Upper lobe of left lung (tissue), 6 donors: ENCODE results near the gene FBXL22. TPM values are rescaled to one million over a fixed set of nuclear protein-coding genes. Genes with fewer than 3 reads are reported as not detected.

ENCODE experiments used
- ATAC-seq, 2 donors: fragments of 200-7000 bp; cut with Tn5 transposase; one replicate each; pipeline ENCODE4 v1.9.1; 2022; ENCODE audit warnings: mild to moderate bottlenecking in 2 of 2, moderate library complexity in 2 of 2; ENCODE audit not compliant: low FRiP score in 2 of 2
- DNase-seq, 2 donors: peaks; one replicate each; pipeline ENCODE4 v3.0.0-alpha.2; 2019 to 2020
- H3K27ac ChIP-seq, 4 donors: fragments of 200-600 bp; sonication (generic); one replicate each; pipeline ENCODE4 v1.5.1; 2016 to 2019
- H3K27me3 ChIP-seq, 4 donors: fragments of 200-600 bp; sonication (generic); one replicate each; pipeline ENCODE4 v1.5.1; 2017 to 2019
- H3K36me3 ChIP-seq, 4 donors: fragments of 200-600 bp; sonication (generic); one replicate each; pipeline ENCODE4 v1.5.1; 2016 to 2019
- H3K4me1 ChIP-seq, 4 donors: fragments of 200-600 bp; sonication (generic); one replicate each; pipeline ENCODE4 v1.5.1; 2018 to 2019
- H3K4me3 ChIP-seq, 4 donors: fragments of 200-600 bp; sonication (generic); one replicate each; pipeline ENCODE4 v1.5.1; 2017 to 2019; ENCODE audit warnings: mild to moderate bottlenecking in 2 of 4, moderate library complexity in 1 of 4
- H3K9me3 ChIP-seq, 4 donors: fragments of 200-600 bp; sonication (generic); one replicate each; pipeline ENCODE4 v1.5.1; 2018 to 2019
- CTCF ChIP-seq, 6 experiments: fragments of 450-650 bp in 4 of 6; fragments of 200-600 bp in 2 of 6; sonication (generic) in 2 of 6; IDR thresholded peaks; one replicate each; pipeline ENCODE4 v1.5.1; 2016 to 2019; ENCODE audit warnings: antibody characterized with exemption in 6 of 6
- EP300 ChIP-seq, 4 donors: sonication (generic); formaldehyde crosslinking; IDR thresholded peaks; one replicate each; pipeline ENCODE4 v1.5.1; 2017; ENCODE audit warnings: antibody characterized with exemption in 4 of 4, control low read depth in 2 of 4
- POLR2A ChIP-seq, 4 donors: fragments of 450-650 bp; IDR thresholded peaks; one replicate each; pipeline ENCODE4 v1.5.1; 2016 to 2017; ENCODE audit warnings: antibody characterized with exemption in 4 of 4, mild to moderate bottlenecking in 2 of 4
- POLR2AphosphoS5 ChIP-seq, 2 donors: sonication (generic); formaldehyde crosslinking; IDR thresholded peaks; one replicate each; pipeline ENCODE4 v1.5.1; 2017; ENCODE audit warnings: antibody characterized with exemption in 2 of 2
- WGBS, 2 donors: methylation state at CpG; one replicate each; pipeline ENCODE4 v1.1.5; 2017 to 2018; 5-methylcytosine and 5-hydroxymethylcytosine counted together
- total RNA-seq, 6 donors: library from RNA; depleted of rRNA in 4 of 6; stranded (reverse); fragments of >200 nt in 4 of 6; gene quantifications; one replicate each; pipeline versions ENCODE4 v1.1.0 to v1.2.1, GENCODE V29; 2016 to 2021
- donor health status: DM: no; HTN: no; CAD: no; lungs with moderate emphysema.
- donor health status: DM: no; HTN: yes; CAD: no; lungs with severe emphysema.

Gene FBXL22
- total RNA-seq, 6 donors from 2014 or later: 1.1 to 2.0 (median 1.8) TPM; not detected in 2

DNA sequence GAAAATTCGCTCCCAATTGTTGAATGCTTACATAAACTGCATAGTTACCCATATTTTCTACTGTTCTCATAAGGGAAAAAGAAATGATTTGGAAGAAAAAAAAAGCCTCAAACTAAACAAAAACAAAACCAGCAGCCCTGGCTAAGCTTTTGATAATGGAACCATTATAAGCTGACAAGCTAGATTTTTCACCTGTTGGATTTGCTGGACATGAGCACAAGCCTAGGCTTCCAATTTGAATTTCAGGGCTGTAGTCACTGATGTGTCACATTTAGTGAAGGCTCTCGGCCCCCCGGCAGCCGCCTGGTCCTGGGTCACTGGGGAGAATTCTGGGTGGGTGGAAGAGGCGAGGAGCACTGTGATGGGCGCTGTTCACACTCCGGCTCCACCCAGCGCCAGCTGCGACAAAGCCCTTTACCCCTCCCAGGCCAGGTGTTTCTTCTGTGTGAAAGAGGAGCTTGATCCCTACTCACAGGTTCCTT, 4.6 kb downstream of the FBXL22 start:
- Histone ChIP-seq H3K27me3 (no peaks in the 10 kb centered on the region), H3K36me3 (peaks cover 0 to 6% (median 0%) of the 10 kb centered on the region in 4 donors), H3K27ac (peak overlapping the region; percentile 63 to 84 (median 75)), H3K4me3 (peak overlapping the region; percentile 43 to 82 (median 68)), H3K9me3 (no peaks in the 10 kb centered on the region), H3K4me1 (peaks cover 28 to 53% (median 41%) of the 10 kb centered on the region in 4 donors)
- TF ChIP-seq CTCF (IDR thresholded peaks at IDR 0.05) (no peak), POLR2A (IDR thresholded peaks at IDR 0.05) (no peak), EP300 (IDR thresholded peaks at IDR 0.05) (no peak), POLR2AphosphoS5 (IDR thresholded peaks at IDR 0.05) (no peak)
- 36 to 67% methylated on average over 6 to 9 of the region's 9 CpGs for WGBS, 2 donors
- peak in 1 of 2 donors; percentile 72 for DNase-seq
- ATAC-seq: no peak

DNA sequence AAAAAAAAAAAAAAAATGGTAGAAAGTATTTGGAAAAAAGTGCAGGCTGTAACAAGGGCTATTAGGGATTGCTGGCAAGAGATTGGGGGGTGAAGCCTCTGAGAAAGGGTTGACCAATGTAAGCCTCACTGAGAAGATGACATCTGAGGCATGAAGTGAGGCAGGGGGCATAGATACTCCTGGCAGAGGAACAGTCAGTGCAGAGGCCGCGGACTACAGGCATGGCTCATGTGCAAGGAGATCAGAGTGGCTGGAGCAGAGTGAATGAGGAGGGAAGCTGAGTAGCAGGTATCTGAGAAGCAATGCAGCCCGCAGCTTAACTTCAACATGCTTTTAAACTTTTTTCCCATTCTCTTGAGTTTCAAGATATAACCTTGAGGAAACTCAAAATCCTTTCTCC, 5.4 kb downstream of the FBXL22 start:
- no peak for ATAC-seq
- no peaks in the 10 kb centered on the region for H3K9me3 ChIP-seq
- H3K4me1 ChIP-seq: peaks cover 28 to 45% (median 37%) of the 10 kb centered on the region in 4 donors
- TF ChIP-seq POLR2A (IDR thresholded peaks at IDR 0.05) (no peak), EP300 (IDR thresholded peaks at IDR 0.05) (no peak), CTCF (IDR thresholded peaks at IDR 0.05) (no peak), POLR2AphosphoS5 (IDR thresholded peaks at IDR 0.05) (no peak)
- WGBS, 2 donors: 92 to 95% methylated on average over 3 of the region's 3 CpGs
- no peak overlapping the region for H3K4me3 ChIP-seq
- H3K27ac ChIP-seq: no peak overlapping the region
- no peak for DNase-seq
- H3K36me3 ChIP-seq: peaks cover 0 to 10% (median 2%) of the 10 kb centered on the region in 4 donors
- H3K27me3 ChIP-seq: no peaks in the 10 kb centered on the region

DNA sequence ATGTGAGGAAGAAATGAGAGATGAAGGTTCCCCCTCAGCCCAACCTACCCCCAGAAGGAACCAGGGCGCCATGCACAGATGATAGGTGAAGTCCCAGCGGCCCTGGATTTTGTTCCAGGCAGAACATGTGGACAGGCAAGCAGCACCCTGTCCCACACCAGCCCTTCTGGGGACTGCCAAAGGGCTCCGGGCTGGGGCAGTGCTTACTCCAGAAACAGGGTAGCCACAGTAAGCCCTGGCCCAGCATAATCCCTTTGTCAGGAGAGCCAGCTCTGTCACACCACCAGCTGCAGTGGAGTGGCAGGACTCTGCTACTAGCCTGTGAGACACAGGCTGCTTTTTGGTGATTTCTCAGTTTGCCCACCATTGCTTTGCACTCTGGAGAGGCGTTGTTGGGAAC, 6.3 kb downstream of the FBXL22 start:
- DNase-seq (no peak), ATAC-seq (no peak)
- Histone ChIP-seq H3K4me3 (no peak overlapping the region), H3K36me3 (peaks cover 0 to 19% (median 11%) of the 10 kb centered on the region in 4 donors), H3K27me3 (no peaks in the 10 kb centered on the region), H3K4me1 (peaks cover 28 to 41% (median 31%) of the 10 kb centered on the region in 4 donors), H3K9me3 (no peaks in the 10 kb centered on the region), H3K27ac (no peak overlapping the region)
- 92 to 97% methylated on average over 3 to 4 of the region's 4 CpGs for WGBS, 2 donors
- no peak for TF ChIP-seq EP300 (IDR thresholded peaks at IDR 0.05)
- no peak for TF ChIP-seq POLR2AphosphoS5 (IDR thresholded peaks at IDR 0.05)
- no peak for TF ChIP-seq CTCF (IDR thresholded peaks at IDR 0.05)
- no peak for TF ChIP-seq POLR2A (IDR thresholded peaks at IDR 0.05)

DNA sequence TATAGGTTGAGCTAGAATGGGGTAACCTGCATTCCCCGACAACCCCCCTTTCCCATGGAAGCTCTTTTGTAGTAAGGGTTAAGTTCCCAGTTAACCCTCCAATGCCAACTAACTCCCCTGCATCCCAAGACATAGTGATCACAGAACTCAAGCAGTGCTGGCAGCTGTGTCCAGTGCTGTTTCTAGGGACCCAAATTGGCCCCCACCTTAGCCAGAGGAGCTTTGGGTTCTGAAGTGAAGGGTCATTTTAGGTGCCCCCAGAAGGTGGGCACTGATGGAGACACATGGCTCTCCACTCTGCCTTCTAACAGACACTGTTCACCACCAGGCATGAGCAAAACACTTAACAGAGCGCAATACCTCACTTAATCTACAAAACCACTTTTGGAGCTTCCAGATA, 7.1 kb downstream of the FBXL22 start:
- Histone ChIP-seq H3K27me3 (no peaks in the 10 kb centered on the region), H3K36me3 (peaks cover 0 to 26% (median 16%) of the 10 kb centered on the region in 4 donors), H3K9me3 (no peaks in the 10 kb centered on the region), H3K27ac (no peak overlapping the region), H3K4me3 (no peak overlapping the region), H3K4me1 (peaks cover 20 to 33% (median 25%) of the 10 kb centered on the region in 4 donors)
- DNase-seq: no peak
- WGBS, 2 donors: 97 to 100% methylated on average over 2 of the region's 2 CpGs
- no peak for TF ChIP-seq CTCF (IDR thresholded peaks at IDR 0.05)
- TF ChIP-seq EP300 (IDR thresholded peaks at IDR 0.05): no peak
- TF ChIP-seq POLR2A (IDR thresholded peaks at IDR 0.05): no peak
- no peak for TF ChIP-seq POLR2AphosphoS5 (IDR thresholded peaks at IDR 0.05)
- no peak for ATAC-seq

- TF ChIP-seq POLR2AphosphoS5 (IDR thresholded peaks at IDR 0.05): no peak
- no peak for TF ChIP-seq POLR2A (IDR thresholded peaks at IDR 0.05)
- no peak for TF ChIP-seq EP300 (IDR thresholded peaks at IDR 0.05)
- TF ChIP-seq CTCF (IDR thresholded peaks at IDR 0.05): no peak
- Histone ChIP-seq H3K9me3 (no peaks in the 10 kb centered on the region), H3K27ac (no peak overlapping the region), H3K4me1 (peaks cover 13 to 27% (median 20%) of the 10 kb centered on the region in 4 donors), H3K4me3 (no peak overlapping the region), H3K27me3 (no peaks in the 10 kb centered on the region), H3K36me3 (peaks cover 0 to 32% (median 21%) of the 10 kb centered on the region in 4 donors)
- no peak for DNase-seq
- 84 to 96% methylated on average over 3 of the region's 3 CpGs for WGBS, 2 donors
- no peak for ATAC-seq
These were observed 7.8 kb downstream of the FBXL22 start for GRCh38 chr15:63605036-63605435.
